Eye (tissue), 1 donor: ENCODE measurements around the gene NFAT5.
A peak's percentile ranks its signal among the peaks of the same experiment; 100 is the strongest.
"Not testable (repeated sequence)": the region's sequence is repeated elsewhere in the genome, so short reads cannot be mapped to it uniquely, and the experiment has no call there.

Source experiments
- DNase-seq: peaks from one replicate; pipeline ENCODE4 v3.0.0-alpha.2; 2015

The NFAT5 gene, protein sequence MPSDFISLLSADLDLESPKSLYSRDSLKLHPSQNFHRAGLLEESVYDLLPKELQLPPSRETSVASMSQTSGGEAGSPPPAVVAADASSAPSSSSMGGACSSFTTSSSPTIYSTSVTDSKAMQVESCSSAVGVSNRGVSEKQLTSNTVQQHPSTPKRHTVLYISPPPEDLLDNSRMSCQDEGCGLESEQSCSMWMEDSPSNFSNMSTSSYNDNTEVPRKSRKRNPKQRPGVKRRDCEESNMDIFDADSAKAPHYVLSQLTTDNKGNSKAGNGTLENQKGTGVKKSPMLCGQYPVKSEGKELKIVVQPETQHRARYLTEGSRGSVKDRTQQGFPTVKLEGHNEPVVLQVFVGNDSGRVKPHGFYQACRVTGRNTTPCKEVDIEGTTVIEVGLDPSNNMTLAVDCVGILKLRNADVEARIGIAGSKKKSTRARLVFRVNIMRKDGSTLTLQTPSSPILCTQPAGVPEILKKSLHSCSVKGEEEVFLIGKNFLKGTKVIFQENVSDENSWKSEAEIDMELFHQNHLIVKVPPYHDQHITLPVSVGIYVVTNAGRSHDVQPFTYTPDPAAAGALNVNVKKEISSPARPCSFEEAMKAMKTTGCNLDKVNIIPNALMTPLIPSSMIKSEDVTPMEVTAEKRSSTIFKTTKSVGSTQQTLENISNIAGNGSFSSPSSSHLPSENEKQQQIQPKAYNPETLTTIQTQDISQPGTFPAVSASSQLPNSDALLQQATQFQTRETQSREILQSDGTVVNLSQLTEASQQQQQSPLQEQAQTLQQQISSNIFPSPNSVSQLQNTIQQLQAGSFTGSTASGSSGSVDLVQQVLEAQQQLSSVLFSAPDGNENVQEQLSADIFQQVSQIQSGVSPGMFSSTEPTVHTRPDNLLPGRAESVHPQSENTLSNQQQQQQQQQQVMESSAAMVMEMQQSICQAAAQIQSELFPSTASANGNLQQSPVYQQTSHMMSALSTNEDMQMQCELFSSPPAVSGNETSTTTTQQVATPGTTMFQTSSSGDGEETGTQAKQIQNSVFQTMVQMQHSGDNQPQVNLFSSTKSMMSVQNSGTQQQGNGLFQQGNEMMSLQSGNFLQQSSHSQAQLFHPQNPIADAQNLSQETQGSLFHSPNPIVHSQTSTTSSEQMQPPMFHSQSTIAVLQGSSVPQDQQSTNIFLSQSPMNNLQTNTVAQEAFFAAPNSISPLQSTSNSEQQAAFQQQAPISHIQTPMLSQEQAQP (N-terminal part only)

DNA sequence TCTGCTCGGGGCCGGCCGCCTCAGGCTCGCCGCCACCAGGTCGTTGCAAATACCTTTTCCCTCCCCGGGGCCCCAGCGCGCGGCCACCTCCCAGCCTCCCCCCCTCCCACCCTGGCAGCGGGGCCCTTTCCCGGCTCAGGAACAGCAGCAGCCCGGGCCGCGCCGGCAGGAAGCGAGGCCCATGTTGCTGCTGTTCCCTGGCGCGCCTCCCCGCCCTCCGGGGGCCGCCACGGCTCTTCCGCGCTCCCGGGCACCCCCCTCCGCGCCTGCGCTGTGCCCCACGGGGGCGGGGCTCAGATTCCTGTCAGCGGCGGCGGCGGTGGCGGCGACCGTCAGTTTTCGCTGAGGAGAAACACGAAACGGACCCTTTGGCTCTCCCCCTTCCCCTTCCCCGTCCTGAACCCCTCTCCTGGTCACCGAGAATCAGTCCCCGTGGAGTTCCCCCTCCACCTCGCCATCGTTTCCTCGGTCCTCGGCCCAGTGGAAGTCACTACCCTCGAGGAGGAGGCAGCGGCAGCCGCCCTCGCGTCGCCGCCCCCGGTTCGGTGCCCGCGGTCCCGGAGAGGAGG is at the start of gene NFAT5:
Gene NFAT5 (plus strand): TSS at position 296 of the 569 bp plus-strand sequence. CDS start 336 bp downstream, outside the sequence.
- peak; percentile 98 for DNase-seq

DNA sequence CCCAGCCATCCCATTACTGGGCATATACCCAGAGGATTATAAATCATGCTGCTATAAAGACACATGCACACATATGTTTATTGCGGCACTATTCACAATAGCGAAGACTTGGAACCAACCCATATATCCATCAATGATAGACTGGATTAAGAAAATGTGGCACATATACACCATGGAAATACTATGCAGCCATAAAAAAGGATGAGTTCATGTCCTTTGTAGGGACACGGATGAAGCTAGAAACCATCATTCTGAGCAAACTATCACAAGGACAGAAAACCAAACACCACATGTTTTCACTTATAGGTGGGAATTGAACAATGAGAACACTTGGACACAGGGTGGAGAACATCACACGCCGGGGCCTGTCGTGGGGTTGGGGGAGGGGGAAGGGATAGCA is 47.9 kb upstream of the NFAT5 start:
- DNase-seq, result not testable (repeated sequence)

DNA sequence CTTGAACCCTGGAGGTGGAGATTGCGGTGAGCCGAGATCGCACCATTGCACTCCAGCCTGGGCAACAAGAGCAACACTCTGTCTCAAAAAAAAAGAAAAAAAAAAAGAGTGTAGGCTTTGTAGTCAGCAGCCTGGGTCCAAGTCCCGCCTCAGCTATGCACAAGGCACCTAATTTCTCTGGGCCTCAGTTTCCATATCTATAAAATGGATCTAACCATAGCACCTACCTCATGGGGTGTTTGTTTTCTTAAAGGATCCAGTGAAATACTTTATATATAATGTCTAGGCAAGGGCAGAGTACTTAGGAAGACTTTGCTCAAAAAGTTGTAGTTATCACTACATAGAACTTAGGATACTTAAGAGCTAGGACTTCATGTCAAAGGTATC is 45.4 kb upstream of the NFAT5 start:
- no peak for DNase-seq

DNA sequence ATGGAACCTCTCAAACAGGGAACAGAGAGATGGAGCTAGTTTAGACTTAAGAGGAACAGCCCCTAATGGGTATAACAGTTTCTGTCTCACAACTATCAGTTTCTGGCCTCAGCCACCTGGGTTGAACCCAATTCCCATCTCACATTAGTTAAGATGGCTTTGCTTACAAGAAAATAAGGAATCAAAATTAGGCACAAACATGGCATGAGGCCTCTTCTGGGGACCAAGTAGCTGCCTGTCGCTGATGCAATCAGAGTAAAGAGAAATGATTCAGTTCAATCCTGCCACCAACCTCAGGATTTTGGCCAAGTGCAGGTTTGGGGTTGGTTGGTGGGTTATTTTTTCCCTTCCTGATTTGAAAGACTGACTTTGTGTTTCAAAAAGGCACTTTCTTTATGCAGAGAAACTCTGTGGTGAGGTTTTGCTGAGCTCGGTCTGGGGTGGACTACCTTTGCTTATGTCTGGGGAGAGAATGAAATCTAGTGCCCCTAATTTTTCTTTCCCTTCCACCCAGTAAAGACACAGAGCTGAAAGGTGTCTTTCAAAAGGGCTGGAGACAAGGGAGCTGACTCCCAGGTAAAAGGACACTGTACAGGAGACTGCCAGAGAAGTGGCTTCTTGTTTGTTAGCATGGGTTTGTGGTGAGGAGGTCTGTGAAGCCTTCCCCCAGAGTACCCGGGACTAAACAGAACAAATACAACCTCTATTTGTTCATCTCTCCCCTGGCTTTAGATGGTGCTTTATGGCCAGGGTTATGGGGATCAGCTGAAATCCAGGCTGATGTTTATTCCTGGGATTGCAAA is 44.8 kb upstream of the NFAT5 start:
- DNase-seq, result no peak

DNA sequence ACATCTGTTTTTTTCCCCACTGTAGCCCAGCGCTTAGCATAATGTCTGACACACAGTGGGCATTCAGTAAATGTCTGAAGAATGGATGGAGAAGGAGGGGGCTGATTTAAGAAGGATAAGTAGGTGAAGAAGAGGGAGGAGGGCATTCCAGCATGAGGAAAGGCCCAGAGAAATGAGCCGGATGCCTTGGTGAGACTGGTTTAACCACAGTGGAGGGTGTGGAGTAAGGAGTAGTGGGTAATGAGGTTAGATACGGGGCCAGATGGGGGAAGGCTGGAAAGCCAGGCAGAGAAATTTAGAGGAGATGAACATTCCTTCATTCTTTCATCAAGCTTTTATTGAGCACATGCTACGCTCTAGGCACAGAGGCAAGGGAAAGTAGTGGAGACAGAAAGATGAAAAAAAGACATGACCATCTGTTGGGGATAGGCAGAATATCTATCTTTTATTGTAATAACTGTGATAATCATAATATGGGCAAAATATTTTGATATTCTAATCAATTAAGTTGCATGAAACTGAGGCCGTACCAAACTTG is 43.7 kb upstream of the NFAT5 start:
- no peak for DNase-seq

DNA sequence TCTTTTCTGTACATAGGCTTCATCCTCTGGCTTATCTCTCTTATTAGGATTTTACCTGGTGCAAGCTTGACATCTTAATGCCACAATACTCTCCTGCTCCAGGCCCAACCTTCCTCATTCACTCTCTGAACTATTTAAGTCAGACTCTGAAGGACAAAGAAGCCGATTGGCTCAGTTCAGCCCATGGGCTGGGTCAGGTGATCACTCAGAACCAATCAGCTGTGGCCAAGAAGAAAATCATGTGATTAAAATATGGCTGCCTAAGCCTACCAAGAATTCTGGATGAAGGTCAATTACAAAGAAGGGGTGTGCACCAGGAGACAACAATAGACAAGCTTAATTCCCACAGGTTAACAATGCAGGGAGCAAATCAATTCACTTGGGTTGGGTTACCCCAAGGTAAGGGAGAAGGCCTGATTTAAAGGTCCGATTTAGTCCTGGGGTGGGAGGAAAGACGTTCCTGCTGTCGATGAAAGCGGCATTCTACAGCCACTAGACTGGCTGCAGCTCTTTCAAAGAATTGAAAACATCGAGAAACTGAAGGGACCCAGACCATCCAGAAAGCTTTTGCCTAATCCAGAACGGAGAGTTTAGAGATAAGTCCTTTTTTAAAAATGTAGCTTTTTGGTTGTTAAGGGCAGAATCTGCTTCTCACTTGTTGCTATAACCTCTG is 42.9 kb upstream of the NFAT5 start:
- no peak for DNase-seq

DNA sequence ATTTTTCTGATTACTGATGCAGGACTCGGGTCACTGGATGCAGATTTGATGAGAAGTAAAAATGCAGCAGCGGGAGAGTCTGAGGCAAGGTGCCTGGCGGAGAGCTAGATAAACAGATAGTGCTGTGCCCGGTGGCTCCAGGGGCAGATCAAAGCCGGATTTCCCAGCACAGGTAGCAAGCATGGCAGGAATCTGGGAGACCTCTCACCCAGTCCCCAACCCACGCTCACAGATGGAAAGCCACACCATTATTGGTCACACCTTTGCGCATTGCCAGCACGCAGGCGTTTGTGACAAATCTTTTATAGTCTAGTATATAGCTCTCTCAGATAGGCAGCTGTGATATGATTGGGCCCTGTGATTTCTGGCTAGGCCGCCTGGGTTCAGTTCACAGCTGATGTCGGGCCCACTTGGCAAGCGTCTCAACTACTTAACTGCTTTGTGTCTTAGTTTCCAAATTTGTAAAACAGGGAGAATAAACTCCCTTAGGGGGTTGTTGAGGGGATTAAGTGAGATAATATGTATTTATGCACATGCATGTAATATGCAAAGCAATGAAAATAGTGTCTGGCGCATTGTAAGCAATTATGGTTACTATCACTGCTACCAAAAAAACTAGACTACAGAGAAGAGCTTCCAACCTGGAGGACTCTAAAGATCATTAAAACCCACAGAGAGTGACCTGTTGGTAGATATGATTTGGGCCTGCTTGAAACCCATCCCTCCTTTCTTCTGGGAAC is 42.0 kb upstream of the NFAT5 start:
- DNase-seq, result no peak

DNA sequence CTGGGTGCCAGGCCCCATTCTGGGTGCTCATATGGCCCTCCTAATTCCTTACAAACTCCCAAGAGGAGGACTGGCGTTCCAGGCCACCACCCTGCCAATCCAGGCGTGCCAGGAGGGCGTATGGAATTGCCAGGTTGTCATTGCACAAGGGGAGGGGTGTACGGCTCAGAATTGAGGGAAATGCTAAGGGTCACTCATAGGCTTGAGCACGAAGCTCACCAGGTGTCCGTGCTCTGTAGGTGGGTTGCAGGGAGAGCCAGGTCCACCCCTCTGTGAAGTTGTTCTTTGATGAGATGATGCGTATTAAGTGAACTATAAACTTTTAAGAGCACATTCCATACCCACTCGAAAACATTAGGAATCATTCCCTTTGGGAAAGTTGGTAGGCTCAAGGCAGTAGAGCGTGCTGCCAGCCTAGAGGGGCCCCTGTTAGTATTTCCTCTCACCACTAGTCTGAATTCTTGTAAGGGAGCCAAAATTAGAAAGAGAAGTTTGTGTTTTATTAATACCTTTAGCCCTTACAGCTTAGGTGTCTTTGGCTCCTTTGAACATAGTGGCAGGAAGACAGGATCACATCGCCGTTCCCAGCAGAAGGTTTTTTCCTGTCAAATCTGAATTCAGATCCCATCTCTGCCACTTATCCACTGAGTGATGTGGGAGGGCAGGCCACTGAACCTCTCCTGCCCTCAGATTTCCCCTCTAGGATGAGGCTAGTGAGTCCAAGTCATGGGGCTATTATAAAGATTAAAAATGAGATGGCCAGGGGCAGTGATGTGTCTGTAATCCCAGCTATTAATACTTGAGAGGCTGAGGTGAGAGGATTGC is 38.7 kb upstream of the NFAT5 start:
- no peak for DNase-seq

DNA sequence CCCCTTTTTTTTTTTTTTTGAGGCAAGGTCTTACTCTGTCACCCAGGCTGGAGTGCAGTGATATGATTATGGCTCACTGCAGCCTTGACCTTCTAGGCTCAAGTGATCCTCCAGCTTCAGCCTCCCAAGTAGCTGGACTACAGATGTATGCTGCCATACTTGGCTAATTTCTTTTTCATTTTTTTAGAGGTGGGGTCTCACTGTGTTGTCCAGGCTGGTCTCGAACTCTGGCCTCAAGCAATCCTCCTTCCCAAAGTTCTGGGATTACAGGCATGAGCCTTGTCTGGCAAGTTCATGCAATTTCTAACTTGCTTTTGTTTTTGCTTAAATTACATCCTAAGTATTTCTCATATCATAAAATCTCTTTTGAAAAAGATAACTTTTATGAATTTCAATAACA is 33.8 kb upstream of the NFAT5 start:
- no peak for DNase-seq

DNA sequence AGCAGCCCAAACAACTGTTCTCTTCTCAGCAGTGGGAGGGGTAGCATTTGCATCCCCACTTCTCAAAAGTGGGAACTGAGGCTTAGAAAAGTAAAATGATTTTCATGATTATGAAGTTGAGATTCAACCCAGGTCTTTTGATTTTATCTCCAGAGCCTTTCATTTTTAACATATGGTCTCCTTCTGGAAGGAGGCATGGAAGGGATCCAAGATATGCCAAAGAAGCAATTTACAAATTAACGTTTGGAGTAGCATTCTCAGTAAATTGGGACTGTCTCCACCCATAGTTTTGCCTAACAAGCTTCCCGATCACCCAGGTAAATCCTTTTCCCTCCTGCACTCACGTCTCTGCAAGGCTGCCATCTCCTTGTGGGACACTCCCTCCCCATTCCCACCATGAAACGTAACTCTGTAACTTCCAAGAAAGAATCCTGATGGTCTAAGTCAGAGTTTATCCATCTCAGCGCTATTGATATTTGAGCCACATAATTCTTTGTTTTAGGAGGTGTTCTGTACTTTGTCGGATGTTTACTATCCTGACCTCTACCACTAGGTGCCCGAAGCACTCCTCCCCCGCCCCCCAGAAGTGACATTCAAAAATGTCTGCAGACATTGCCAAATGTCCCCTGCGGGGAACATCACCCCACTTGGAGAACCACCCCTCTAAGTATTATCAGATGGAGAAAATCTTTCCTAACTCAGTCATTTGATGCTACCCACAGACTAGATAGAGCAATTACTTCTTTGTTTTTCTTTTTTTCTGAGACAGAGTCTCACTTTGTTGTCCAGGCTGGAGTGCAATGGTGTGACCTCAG is 32.9 kb upstream of the NFAT5 start:
- no peak for DNase-seq

DNA sequence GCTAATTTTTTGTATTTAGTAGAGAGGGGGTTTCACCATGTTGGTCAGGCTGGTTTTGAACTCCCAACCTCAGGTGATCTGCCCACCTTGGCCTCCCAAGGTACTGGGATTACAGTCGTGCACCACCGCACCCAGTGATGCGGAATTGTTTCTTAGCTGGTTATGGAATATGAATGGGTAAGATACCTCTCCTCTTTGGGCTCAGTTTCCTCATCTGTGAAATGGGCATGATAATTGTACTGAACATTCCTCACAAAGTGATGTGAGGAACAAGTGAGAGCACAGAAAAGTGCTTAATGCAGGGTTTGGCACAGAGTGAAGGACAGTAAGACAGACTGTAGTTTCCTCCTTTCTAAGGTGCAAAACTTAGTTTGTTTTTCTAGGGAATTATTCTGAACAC is 31.0 kb upstream of the NFAT5 start:
- no peak for DNase-seq

DNA sequence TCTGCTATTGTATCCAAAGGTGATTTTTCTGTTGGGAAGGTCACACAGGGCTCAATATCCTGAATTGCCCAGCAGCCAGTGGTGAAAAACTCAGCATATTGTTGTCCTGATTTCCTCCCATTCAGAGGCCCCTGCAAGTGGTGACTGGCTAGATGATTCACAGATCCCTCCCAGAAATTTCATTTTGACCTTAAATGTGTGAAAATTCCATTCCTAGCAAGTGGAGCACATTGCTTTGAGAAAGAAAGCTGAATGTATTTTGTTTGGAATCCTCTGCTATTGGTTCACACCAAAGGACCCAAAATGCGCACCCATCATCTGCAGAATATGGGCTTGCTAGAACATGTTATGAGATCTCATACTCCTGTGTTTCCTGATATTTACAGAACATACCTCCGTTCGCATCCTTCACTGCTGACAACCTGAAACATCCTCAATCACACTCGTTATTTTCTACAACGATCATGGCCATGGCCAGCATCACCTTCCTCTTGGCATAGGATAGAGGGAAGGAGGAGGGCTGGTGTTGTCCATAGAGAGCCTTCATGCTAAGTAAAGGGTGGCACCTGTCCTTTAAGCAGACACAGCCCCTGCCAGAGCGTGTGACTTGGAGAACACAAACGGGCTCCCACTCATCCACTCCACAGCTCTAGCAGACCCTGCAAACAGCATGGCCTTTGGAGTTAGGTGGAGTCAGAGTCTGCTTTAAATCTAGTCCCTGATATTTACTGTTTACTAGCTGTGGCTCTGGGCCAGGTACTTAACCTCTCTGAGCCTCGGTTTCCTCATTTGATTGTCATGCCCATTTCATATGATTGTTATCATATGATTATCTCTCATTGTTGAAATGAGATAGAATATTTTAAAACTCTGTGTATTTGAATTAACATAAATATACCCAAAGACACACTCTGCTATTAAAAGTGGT is 30.4 kb upstream of the NFAT5 start:
- no peak for DNase-seq

DNA sequence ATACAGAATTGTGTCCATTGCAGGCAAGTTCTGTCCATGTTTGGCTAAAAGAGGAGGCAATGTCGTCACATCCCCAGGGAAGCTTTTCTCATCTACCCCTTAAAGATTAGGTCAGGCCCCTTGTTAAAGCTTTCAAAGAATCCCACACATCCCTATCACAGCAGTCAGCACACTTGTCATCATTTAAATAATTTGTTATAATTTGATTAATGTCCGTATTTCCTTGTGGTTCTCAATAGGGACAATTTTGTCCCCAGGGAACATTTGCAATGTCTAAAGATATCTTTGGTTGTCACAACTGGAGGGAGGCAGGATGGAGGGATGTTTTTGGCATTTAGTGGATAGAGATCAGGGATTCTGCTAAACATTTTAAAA is 28.1 kb upstream of the NFAT5 start:
- DNase-seq, result no peak

DNA sequence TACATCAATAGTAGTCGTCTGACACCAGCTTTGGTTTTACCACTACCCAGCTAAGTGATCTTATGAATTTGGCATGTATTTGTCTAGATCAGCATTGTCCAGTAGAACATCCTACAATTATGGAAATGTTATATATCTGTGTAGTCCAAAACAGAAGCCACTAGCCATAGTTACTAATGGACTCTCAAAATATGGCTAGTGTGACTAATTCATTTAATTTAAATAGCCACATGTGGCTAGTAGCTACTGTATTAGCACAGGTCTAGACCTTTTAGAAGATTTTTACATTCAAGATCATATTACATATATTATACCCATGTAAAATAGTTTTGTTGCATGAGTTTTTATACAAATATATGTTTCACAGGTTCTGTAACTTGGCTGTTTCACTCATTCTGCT is 27.0 kb upstream of the NFAT5 start:
- no peak for DNase-seq

DNA sequence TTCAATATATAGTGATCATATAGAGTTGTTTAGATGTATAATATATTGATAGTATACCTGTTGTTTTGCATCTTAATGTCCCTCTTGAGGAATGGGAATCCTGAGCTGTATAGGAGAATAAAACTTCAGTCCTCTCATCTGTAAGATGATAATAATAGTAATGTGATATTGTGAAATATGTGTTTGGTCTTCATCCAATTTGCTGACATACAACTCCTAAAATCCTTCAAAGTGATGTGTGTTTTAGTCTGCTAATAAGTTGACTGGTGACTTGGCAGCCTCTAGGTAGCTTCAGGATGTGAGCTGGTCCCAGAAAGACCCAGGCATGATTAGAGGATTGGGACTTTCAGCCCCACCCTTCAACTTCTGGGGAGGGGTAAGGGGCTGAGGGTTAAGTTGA is 22.8 kb upstream of the NFAT5 start:
- no peak for DNase-seq

DNA sequence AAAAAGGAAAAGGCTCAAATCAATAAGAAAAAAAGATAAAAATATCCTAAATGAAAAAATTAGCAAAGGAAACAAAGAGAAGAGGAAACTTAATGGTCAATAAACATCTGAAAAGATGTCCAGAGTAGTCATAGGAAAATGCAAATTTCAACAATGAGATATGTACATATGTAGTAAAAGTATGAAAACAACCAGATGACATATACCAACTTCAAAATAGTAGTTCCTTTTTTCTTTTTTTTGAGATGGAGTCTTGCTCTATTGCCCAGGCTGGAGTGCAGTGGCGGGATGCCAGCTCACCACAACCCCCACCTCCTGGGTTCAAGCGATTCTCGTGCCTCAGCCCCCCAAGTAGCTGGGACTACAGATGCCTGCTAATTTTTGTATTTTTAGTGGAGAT is 21.7 kb upstream of the NFAT5 start:
- DNase-seq, result no peak

DNA sequence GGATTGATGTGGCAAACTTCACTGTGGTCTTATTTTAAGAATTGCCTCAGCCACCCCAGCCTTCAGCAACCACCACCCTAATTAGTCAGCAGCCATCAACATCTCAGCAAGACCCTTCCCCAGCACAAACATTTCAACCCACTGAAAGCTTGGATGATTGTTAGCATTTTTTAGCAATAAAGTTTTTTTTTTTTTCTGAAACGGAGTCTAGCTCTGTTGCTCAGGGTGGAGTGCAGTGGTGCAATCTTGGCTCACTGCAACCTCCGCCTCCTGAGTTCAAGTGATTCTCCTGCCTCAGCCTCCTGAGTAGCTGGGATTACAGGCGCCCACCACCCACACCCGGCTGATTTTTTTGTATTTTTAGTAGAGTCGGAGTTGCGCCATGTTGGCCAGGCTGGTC is 19.1 kb upstream of the NFAT5 start:
- not testable (repeated sequence) for DNase-seq

DNA sequence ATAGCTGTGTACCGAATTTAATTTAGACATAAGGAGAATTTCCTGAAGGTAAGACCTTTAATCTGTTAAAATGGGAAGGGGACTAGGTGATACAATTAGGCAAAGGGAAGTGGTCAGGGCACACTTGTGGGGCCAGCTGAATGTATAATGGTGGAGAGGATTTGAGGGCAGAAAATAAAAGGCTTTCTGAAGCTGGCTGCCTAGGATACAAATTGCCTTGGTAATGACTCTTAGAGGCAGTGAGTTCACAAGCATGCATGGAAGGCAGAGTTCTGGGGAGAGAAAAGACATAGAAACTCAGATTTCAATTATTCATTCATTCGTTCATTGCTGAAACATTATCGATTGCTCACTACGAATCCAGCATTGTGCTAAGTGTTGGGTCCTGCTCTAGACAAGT is 12.4 kb upstream of the NFAT5 start:
- no peak for DNase-seq
